NCI-H2196 treated with DMSO at 0.1 percent for 48 hours (cell line): Measurements from ENCODE around the gene DNAJB1.
"Not testable (repeated sequence)": the region's sequence is repeated elsewhere in the genome, so short reads cannot be mapped to it uniquely, and the experiment has no call there.

Experiments
- DNase-seq: peaks from one replicate; lab custom pipeline; 2025; ENCODE audit not compliant: unreplicated experiment; lab: John Stamatoyannopoulos, UW

The DNAJB1 gene

GRCh38 chr19:14520543-14520942 lies 2.3 kb upstream of the DNAJB1 start:
- no peak for DNase-seq

GRCh38 chr19:14519860-14520407 lies 1.7 kb upstream of the DNAJB1 start:
- peak; percentile 24 for DNase-seq

DNA sequence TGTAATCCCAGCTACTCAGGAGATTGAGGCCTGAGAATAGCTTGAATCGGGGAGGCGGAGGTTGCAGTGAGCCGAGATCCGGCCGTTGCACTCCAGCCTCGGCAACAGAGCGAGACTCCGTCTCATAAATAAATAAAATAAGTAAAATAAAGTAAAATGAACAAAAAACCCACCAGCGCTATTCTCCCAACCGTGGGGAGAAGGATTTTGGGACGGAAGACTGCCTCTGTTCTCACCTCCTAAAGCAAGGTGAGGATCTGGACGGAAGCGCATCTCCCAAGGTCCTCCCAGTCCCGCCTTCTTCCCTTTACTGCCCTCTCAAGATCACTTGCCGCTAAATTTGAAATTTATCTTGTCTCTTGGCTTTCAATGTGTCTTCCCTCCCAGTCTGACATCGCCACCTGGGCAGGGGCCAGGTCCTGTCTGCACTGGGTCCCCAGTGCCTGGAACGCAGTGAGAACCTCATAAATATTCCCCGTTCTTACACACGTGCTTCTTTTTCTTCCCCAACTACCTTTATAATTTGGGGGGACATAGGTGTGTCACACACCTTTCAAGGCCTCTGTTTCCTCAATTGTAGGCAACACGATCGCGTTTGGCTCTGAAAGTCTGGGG lies 1.2 kb upstream of the DNAJB1 start:
- no peak for DNase-seq

DNA sequence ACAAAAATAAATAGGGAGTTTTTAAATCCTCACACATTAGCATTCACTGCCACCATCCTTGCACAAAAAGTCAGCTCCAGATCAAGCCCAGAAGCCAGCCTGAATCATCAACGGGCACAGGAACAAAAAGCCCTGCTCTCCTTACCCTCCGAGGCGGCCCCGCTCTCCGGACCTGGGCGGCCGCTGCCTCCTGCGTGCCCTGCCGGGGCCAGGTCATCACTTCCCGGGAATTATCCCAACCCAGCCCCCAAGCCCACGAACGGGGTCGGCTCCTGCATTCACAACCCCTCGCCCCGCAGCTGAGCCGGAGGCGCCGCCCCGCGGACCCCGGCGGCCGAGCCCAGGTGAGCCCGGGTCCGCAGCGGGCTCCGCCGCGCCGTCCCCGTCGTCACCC lies 754 bp downstream of the DNAJB1 start:
- no peak for DNase-seq

DNA sequence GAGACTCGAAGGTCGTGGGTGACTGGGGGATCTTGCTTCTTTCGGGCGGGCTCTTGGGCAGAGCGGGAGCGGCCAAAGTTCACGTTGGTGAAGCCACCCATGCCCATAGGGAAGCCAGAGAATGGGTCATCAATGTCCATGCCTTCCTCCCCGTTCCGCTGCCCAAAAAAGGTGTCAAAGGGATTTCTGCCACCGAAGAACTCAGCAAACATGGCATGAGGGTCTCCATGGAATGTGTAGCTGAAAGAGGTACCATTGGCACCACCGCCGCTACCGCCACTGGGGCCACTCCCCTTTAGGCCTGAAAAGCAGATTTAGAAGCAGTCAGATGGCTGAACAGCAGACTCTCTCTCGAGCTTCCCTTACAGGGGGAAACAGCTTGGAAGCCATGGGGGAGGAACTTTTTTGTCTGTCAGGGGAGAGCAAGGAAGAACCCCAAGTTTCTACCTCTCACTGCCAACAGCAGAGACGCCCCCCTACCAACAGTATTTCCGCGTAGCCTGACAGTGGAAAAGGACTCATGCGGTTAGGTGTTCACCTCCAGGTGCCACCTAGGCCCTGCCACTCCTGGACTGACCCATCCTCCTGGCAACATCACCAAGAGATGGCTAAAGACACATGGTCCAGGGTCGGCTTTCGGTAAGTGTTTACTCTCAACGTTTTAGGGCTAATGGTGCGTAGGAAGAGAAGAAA lies 1.3 kb downstream of the DNAJB1 start:
- no peak for DNase-seq

DNA sequence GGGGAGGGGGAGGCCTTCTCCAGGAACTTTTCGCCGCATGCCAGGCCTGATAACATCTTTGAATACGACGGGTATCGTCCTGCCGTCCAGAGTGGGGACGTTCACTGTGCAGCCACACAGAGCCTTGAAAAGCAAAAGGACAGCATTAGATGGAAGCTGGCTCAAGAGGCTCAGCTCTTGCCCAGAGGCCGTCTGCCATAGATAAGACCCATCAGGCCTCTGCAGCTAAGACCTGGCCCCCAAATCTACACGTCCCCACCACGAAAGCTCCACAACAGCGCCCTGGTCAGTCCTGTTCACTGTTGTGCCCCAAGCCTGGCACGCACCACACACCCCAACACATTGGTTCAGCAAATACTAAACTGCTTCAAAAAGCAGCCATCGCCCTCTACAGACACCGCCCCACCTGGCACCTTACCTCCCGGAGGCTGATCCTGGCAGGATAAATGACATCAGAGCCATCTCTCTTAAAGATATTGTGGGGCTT lies 2.1 kb downstream of the DNAJB1 start:
- no peak for DNase-seq

- no peak for DNase-seq
These were observed 2.6 kb downstream of the DNAJB1 start for GRCh38 chr19:14515501-14516047.

GRCh38 chr19:14514215-14514863 lies 3.9 kb downstream of the DNAJB1 start:
- no peak for DNase-seq

GRCh38 chr19:14512406-14512961 lies 5.7 kb downstream of the DNAJB1 start:
- DNase-seq: no peak

DNA sequence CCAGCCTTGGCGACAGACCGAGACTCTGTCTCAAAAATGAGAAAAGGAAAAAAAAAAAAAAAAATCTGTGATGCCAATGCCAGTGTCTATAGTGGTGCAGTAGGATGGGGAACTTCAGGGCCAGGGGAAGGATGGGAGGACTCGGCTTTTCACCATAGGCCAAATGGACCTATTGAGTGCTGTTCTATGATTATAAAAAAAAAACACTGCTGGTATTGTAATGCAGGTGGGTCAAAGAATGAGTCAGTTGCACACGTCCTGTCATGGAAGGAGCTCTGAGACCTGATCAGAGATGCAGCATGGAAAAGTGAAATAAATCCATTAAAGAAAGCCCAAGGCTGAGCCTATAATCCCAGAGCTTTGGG lies 7.0 kb downstream of the DNAJB1 start:
- no peak for DNase-seq

DNA sequence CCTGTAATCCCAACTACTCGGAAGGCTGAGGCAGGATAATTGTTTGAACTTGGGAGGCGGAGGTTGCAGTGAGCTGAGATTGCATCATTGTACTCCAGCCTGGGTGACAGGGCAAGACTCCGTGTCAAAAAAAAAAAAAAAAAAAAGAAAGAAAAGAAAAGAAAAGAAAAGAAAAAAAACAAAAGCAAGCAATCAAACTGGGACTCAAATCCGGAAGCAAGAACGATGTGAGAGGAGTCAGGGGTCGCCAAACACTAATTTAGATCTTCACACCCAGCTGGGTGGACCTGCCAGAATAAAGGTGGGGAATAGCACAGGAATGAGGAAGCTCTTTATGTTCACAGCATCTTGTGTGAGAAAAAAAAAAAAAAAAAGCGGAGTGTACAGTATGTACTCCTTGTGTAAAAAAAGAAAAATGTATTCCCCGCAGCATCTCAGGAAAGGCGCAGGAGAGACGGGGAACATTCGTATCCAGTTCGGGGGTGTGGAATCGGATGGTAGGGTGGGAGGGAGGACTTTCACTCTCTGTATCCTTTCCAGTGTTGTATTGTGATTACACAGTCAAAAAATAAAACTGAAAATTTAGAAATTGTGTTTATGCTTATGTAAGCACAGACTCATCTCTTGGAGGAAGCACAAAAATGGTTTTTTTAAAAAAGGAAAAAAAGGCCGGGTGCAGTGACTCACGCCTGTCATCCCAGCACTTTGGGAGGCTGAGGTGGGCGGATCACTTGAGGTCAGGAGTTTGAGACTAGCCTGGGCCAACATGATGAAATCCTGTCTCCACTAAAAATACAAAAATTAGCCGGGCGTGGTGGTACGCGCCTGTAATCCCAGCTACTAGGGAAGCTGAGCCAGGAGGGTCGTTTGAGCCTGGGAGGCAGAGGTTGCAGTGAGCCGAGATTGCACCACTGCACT lies 7.6 kb downstream of the DNAJB1 start:
- no peak for DNase-seq

DNA sequence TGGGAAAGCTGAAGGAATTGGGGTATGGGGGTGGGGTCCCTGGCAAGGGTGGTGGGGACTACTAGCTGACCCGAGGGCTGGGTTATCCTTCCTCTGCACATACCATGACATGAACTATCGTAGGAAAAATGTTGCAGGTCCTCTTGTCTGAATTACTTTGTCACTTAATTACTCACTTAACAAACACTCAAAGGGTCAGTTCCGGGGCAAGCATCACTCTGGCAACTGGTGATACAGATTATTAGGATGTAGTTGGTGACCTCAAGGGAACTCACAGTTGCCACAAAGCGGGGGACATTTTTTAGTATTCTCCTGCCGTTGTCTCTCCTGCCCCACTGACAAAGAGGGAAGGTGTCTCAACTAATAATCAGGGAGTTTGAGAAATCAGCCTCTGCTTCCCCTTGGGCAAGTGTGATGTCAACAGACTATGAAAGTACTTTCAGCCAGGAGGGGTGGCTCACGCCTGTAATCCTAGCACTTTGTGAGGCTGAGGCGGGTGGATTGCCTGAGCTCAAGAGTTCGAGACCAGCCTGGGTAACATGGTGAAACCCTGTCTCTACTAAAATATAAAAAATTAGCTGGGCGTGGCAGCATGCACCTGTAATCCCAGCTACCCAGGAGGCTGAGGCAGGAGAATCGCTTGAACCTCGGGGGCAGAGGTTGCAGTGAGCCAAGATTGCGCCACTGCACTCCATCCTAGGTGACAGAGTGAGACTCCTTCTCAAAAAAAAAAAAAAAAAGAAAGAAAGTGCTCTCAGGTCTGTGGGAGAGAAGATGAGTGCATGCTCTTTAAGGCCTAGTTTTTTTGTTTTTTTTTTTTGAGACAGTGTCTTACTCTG lies 10.3 kb downstream of the DNAJB1 start:
- no peak for DNase-seq

DNA sequence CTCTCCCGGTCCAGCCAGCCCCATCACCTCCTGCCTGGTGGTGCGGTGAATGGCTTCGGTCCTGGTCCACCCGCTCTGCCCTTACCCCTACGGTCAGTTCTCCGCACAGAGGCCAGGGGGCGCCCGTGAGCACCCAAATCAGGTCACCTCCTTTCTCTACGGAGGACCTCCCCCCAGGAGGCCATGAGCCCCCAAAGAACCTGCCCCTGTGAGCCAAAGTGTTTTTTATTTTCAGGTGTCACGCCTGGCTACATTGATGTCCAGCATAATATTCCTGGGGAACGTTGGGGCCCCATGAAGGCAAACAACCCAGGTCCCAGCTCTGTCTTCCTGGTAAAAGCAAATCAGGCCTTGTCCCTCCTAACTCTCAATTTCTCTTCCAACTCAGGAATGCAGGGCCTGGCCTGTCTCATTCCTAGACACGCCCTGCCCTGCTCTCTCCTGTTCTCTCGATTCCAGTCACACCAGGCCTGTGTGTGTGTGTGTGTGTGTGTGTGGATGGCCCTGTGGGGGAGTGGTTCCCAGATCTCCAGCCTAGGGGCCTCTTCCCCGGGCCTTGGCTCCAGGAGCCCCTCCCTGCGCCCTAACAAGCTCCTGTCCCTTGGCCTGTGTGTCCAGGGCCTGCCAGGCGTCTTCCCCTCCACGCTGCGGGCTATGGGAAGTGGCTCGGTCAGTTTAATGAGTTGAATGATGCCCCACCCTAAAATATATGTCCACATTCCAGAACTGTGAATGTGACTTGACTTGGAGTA lies 12.5 kb downstream of the DNAJB1 start:
- no peak for DNase-seq

DNA sequence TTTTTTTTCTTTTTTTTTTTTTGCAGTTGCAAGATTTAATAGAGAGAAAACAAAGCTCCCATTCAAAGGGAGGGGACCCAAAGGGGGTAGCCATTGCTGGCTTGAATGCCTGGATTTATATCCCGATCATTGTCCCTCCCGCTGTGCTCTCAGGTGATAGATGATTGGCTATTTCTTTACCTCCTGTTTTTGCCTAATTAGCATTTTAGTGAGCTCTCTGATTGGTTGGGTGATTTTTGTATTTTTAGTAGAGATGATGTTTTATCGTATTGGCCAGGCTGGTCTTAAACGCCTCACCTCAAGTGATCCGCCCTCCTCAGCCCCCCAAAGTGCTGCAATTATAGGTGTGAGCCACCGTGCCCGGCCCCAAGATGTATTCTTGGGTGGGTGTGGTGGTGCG lies 13.6 kb downstream of the DNAJB1 start:
- not testable (repeated sequence) for DNase-seq

DNA sequence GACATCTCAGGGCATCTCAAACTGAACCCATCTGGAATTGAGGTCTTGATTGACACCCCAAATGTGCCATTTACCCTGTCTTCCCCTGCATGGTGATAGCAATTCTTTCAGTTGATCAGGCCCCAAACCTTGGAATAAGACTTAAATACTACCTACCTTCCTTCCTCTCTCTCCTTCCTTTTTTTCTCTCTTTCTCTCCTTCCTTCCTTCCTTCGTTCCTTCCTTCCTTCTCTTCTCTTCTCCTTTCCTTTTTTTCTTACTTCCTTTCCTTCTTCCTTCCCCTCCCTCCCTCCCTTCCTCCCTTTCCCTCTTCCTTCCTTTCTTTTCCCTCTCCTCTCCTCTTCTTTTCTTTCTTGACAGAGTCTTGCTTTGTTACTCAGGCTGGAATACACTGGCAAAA lies 14.9 kb downstream of the DNAJB1 start:
- DNase-seq: no peak

DNA sequence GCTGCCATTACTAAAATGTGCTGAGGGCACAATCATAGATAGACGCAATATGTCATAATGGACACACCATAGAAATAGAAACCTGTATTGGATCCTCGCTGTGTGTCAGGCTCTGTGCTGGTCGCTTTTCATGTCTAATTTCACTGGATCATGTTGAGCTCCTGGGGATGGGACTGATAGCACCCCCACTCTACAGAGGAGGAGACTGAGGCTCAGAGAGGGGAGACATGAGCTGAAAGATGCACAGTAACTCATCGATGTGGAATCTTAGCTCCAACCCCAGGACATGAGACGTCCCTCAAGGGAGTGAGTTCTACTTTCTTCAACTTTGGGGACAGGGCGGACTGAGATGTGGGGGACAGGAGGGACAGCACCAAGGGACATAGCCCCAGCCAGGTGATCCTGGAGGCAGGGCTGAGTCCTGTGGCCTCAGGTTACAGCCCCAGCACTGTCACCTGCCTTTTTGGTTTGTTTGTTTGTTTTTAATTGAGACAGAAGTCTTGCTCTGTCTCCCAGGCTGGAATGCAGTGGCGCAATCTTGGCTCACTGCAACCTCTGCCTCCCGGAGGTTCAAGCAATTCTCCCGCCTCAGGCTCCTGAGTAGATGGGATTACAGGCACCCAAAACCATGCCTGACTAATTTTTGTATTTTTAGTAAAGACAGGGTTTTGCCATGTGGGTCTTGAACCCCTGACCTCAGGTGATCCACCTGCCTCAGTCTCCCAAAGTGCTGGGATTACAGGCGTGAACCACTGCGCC lies 15.7 kb downstream of the DNAJB1 start:
- DNase-seq: no peak

GRCh38 chr19:14497228-14497921 lies 20.8 kb downstream of the DNAJB1 start:
- DNase-seq: no peak

- no peak for DNase-seq
These were observed 21.4 kb downstream of the DNAJB1 start for GRCh38 chr19:14496834-14497227.
